ENCODE data around the gene EIF2S2.

Gene EIF2S2

GRCh38 chr20:34062570-34063482 is 49.2 kb downstream of the EIF2S2 start:
- no peak for DNase-seq (ENCODE audit: low read depth in 2 of 2)

- no peak for DNase-seq (ENCODE audit: low read depth in 2 of 2)
Observed at GRCh38 chr20:34061695-34062094, 50.3 kb downstream of the EIF2S2 start.

GRCh38 chr20:34060970-34061369 is 51.1 kb downstream of the EIF2S2 start:
- DNase-seq (ENCODE audit: low read depth in 2 of 2), result no peak

GRCh38 chr20:34058831-34059230 is 53.2 kb downstream of the EIF2S2 start:
- no peak for DNase-seq (ENCODE audit: low read depth in 2 of 2)

GRCh38 chr20:34055290-34055689 is 56.8 kb downstream of the EIF2S2 start:
- no peak for DNase-seq (ENCODE audit: low read depth in 2 of 2)

GRCh38 chr20:34052414-34052813 is 59.6 kb downstream of the EIF2S2 start:
- DNase-seq (ENCODE audit: low read depth in 2 of 2), result no peak

GRCh38 chr20:34049897-34050695 is 61.9 kb downstream of the EIF2S2 start:
- DNase-seq (ENCODE audit: low read depth in 2 of 2), result no peak

GRCh38 chr20:34049389-34049788 is 62.7 kb downstream of the EIF2S2 start:
- no peak for DNase-seq (ENCODE audit: low read depth in 2 of 2)

GRCh38 chr20:34047917-34048316 is 64.1 kb downstream of the EIF2S2 start:
- no peak for DNase-seq (ENCODE audit: low read depth in 2 of 2)

- DNase-seq (ENCODE audit: low read depth in 2 of 2), result no peak
Observed at GRCh38 chr20:34047010-34047687, 64.9 kb downstream of the EIF2S2 start.

- no peak for DNase-seq (ENCODE audit: low read depth in 2 of 2)
Observed at GRCh38 chr20:34045930-34046725, 65.9 kb downstream of the EIF2S2 start.

- DNase-seq (ENCODE audit: low read depth in 2 of 2), result no peak
Observed at GRCh38 chr20:34045294-34045693, 66.7 kb downstream of the EIF2S2 start.

- no peak for DNase-seq (ENCODE audit: low read depth in 2 of 2)
Observed at GRCh38 chr20:34043025-34043424, 69.0 kb downstream of the EIF2S2 start.

GRCh38 chr20:34042262-34042661 is 69.8 kb downstream of the EIF2S2 start:
- DNase-seq (ENCODE audit: low read depth in 2 of 2), result no peak

- DNase-seq (ENCODE audit: low read depth in 2 of 2), result no peak
Observed at GRCh38 chr20:34041226-34041625, 70.8 kb downstream of the EIF2S2 start.

GRCh38 chr20:34040300-34040995 is 71.6 kb downstream of the EIF2S2 start:
- no peak for DNase-seq (ENCODE audit: low read depth in 2 of 2)

All from fibroblast of skin of left quadriceps (primary cell).